Neural cell (in vitro differentiated cells): ENCODE data around the gene LOXHD1. TPM values are rescaled to one million over a fixed set of nuclear protein-coding genes. Genes with fewer than 3 reads are reported as not detected.

ENCODE experiments used
- H2AFZ ChIP-seq: fragments of 200-600, 300-800 bp; sonication (generic), shearing (Covaris generic); 2 replicates; pipeline ENCODE4 v1.6.0; 2014; ENCODE audit warnings: low read depth, mild to moderate bottlenecking, antibody characterized with exemption, low read length, moderate library complexity
- H3F3A ChIP-seq: fragments of 200-600 bp; shearing (Covaris generic); 2 replicates; pipeline ENCODE4 v1.6.1; 2016; ENCODE audit warnings: mild to moderate bottlenecking, moderate library complexity, mixed read lengths, antibody characterized with exemption, low read length; ENCODE audit not compliant: insufficient read depth, poor library complexity, severe bottlenecking
- H3K27ac ChIP-seq: fragments of 200-600, 300-800 bp; sonication (generic), shearing (Covaris generic); 2 replicates; pipeline ENCODE4 v1.5.1; 2014; ENCODE audit warnings: mild to moderate bottlenecking, low read length, moderate library complexity
- H3K27me3 ChIP-seq: fragments of 300-800, 200-600 bp; sonication (generic), shearing (Covaris generic); 2 replicates; pipeline ENCODE4 v1.6.0; 2014; ENCODE audit warnings: mild to moderate bottlenecking, low read depth, low read length, moderate library complexity; ENCODE audit not compliant: insufficient read depth
- H3K36me3 ChIP-seq: fragments of 300-800, 200-600 bp; sonication (generic), shearing (Covaris generic); 2 replicates; pipeline ENCODE4 v1.5.1; 2014; ENCODE audit warnings: mild to moderate bottlenecking, antibody characterized with exemption, low read length, moderate library complexity; ENCODE audit not compliant: insufficient read depth
- H3K4me2 ChIP-seq: fragments of 300-800, 200-600 bp; sonication (generic), shearing (Covaris generic); 2 replicates; pipeline ENCODE4 v1.6.0; 2014; ENCODE audit warnings: mild to moderate bottlenecking, low read length
- H3K4me3 ChIP-seq: fragments of 300-800, 200-600 bp; sonication (generic), shearing (Covaris generic); 2 replicates; pipeline ENCODE4 v1.5.1; 2014; ENCODE audit warnings: mild to moderate bottlenecking, low read length, moderate library complexity
- H3K79me2 ChIP-seq: fragments of 200-600 bp; shearing (Covaris generic); replicated peaks from 2 replicates; pipeline ENCODE4 v1.6.0; 2014; ENCODE audit warnings: mild to moderate bottlenecking, low read length, moderate library complexity; ENCODE audit not compliant: insufficient read depth
- H3K9ac ChIP-seq: fragments of 300-800, 200-600 bp; sonication (generic), shearing (Covaris generic); 2 replicates; pipeline ENCODE4 v1.6.1; 2016; ENCODE audit warnings: mild to moderate bottlenecking, low read length, mixed read lengths
- H3K9me2 ChIP-seq: fragments of 200-600 bp; shearing (Covaris generic); 2 replicates; pipeline ENCODE4 v1.6.1; 2016; ENCODE audit warnings: mild to moderate bottlenecking, low read length, mixed read lengths; ENCODE audit not compliant: insufficient read depth
- H3K9me3 ChIP-seq: fragments of 200-600, 300-800 bp; sonication (generic), shearing (Covaris generic); 2 replicates; pipeline ENCODE4 v1.6.1; 2016; ENCODE audit warnings: mild to moderate bottlenecking, mixed run types, low read length, moderate library complexity, mixed read lengths
- H4K20me1 ChIP-seq: fragments of 200-600 bp; shearing (Covaris generic); 2 replicates; pipeline ENCODE4 v1.6.1; 2016; ENCODE audit warnings: mild to moderate bottlenecking, mixed run types; ENCODE audit not compliant: insufficient read depth
- EP300 ChIP-seq: fragments of 450-650 bp; conservative IDR thresholded peaks from 2 replicates; pipeline ENCODE4 v1.6.1; 2014; ENCODE audit warnings: antibody characterized with exemption, mild to moderate bottlenecking, moderate library complexity; ENCODE audit not compliant: poor library complexity, severe bottlenecking
- EZH2 ChIP-seq: fragments of 200-600, 300-800 bp; shearing (Covaris generic), sonication (generic); IDR thresholded peaks from 2 replicates; pipeline ENCODE4 v1.6.1; 2014; ENCODE audit warnings: antibody characterized with exemption, low read length, borderline replicate concordance, mild to moderate bottlenecking; ENCODE audit not compliant: insufficient read depth, poor library complexity, severe bottlenecking
- MXI1 ChIP-seq: fragments of 450-650 bp; conservative IDR thresholded peaks from 2 replicates; pipeline ENCODE4 v1.6.1; 2014; ENCODE audit warnings: antibody characterized with exemption, mild to moderate bottlenecking; ENCODE audit not compliant: poor library complexity, severe bottlenecking
- POLR2AphosphoS5 ChIP-seq: IDR thresholded peaks from 2 replicates; pipeline ENCODE4 v1.6.1; 2012
- RAD21 ChIP-seq: fragments of 450-650 bp; conservative IDR thresholded peaks from 2 replicates; pipeline ENCODE4 v1.6.1; 2014; ENCODE audit warnings: antibody characterized with exemption, mild to moderate bottlenecking, moderate library complexity
- SMC3 ChIP-seq: fragments of 450-650 bp; conservative IDR thresholded peaks from 2 replicates; pipeline ENCODE4 v1.6.1; 2014; ENCODE audit warnings: antibody characterized with exemption, mild to moderate bottlenecking, moderate library complexity; ENCODE audit not compliant: poor library complexity
- TAF1 ChIP-seq: IDR thresholded peaks from 2 replicates; pipeline ENCODE4 v1.6.1; 2012; ENCODE audit warnings: low read depth
- polyA plus RNA-seq: library from polyadenylated mRNA; depleted of rRNA; stranded (reverse); fragments of >200 nt; gene quantifications from 2 replicates; pipeline ENCODE4 v1.2.3, GENCODE V29; 2014
- TF ChIP-seq, protein P1 (sequence below): IDR thresholded peaks from 2 replicates; pipeline ENCODE4 v1.6.1; 2012; ENCODE audit warnings: borderline replicate concordance
- TF ChIP-seq, protein P2 (sequence below): fragments of 450-650 bp; IDR thresholded peaks from 2 replicates; pipeline ENCODE4 v1.5.1; 2014; ENCODE audit warnings: antibody characterized with exemption, mild to moderate bottlenecking, moderate library complexity; ENCODE audit not compliant: poor library complexity, severe bottlenecking

Gene LOXHD1
- polyA plus RNA-seq, 1 donor from 2014 or later = not detected

DNA sequence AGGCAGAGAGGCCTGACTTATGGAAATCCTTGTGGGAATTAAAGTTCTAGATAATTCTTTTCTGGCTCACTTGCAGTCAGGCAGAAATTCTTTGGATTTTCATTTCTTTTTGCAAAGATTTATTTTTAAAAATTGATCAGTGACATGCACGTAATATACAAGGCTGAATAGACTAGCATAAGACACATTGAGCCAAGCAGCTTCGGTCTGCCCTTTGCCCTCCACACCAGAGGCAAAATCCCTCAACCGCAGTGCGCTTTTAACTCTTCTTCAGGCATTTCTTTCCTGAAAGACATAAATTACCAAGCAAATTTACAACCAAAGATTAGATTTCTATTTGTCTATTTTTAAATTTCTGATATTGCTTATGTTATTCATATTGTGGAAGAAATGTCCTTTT, 227.9 kb downstream of the LOXHD1 start:
- no peaks in the 10 kb centered on the region for H3K27me3 ChIP-seq
- H4K20me1 ChIP-seq = no peaks in the 10 kb centered on the region
- no peaks in the 10 kb centered on the region for H3K36me3 ChIP-seq
- no peak overlapping the region for H3K27ac ChIP-seq
- H2AFZ ChIP-seq = no peak overlapping the region
- no peaks in the 10 kb centered on the region for H3K79me2 ChIP-seq
- TF ChIP-seq RAD21 = no peak
- no peak for TF ChIP-seq EP300
- TF ChIP-seq, protein P1, sequence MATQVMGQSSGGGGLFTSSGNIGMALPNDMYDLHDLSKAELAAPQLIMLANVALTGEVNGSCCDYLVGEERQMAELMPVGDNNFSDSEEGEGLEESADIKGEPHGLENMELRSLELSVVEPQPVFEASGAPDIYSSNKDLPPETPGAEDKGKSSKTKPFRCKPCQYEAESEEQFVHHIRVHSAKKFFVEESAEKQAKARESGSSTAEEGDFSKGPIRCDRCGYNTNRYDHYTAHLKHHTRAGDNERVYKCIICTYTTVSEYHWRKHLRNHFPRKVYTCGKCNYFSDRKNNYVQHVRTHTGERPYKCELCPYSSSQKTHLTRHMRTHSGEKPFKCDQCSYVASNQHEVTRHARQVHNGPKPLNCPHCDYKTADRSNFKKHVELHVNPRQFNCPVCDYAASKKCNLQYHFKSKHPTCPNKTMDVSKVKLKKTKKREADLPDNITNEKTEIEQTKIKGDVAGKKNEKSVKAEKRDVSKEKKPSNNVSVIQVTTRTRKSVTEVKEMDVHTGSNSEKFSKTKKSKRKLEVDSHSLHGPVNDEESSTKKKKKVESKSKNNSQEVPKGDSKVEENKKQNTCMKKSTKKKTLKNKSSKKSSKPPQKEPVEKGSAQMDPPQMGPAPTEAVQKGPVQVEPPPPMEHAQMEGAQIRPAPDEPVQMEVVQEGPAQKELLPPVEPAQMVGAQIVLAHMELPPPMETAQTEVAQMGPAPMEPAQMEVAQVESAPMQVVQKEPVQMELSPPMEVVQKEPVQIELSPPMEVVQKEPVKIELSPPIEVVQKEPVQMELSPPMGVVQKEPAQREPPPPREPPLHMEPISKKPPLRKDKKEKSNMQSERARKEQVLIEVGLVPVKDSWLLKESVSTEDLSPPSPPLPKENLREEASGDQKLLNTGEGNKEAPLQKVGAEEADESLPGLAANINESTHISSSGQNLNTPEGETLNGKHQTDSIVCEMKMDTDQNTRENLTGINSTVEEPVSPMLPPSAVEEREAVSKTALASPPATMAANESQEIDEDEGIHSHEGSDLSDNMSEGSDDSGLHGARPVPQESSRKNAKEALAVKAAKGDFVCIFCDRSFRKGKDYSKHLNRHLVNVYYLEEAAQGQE = no peak
- TF ChIP-seq SMC3 = no peak
- no peak for TF ChIP-seq EZH2
- no peak for TF ChIP-seq MXI1
- TF ChIP-seq, protein P2, sequence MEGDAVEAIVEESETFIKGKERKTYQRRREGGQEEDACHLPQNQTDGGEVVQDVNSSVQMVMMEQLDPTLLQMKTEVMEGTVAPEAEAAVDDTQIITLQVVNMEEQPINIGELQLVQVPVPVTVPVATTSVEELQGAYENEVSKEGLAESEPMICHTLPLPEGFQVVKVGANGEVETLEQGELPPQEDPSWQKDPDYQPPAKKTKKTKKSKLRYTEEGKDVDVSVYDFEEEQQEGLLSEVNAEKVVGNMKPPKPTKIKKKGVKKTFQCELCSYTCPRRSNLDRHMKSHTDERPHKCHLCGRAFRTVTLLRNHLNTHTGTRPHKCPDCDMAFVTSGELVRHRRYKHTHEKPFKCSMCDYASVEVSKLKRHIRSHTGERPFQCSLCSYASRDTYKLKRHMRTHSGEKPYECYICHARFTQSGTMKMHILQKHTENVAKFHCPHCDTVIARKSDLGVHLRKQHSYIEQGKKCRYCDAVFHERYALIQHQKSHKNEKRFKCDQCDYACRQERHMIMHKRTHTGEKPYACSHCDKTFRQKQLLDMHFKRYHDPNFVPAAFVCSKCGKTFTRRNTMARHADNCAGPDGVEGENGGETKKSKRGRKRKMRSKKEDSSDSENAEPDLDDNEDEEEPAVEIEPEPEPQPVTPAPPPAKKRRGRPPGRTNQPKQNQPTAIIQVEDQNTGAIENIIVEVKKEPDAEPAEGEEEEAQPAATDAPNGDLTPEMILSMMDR = no peak
- TF ChIP-seq POLR2AphosphoS5 = no peak
- TF ChIP-seq TAF1 = no peak
- H3K4me3 ChIP-seq = no peak overlapping the region
- H3K4me2 ChIP-seq = no peak overlapping the region
- H3F3A ChIP-seq = no peaks in the 10 kb centered on the region
- no peaks in the 10 kb centered on the region for H3K9me3 ChIP-seq
- no peak overlapping the region for H3K9ac ChIP-seq
- H3K9me2 ChIP-seq = no peaks in the 10 kb centered on the region

DNA sequence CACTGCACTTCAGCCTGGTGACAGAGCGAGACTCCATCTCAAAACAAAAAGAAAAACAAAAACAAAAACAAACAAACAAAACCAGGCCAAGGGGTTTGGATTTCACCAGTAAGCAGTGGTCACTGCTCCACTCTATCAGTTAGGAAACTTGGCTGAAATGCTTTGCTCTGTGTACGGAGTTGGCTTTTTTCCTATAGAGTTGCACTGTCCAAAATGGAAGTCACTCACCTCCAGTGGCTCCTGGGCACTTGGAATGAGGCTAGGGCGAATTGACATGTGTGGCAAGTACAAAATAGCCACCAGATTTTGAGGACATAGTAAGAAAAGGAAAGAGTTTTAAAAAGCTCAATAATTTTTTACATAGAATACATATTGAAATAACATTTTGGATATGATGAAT, 228.7 kb downstream of the LOXHD1 start:
- H3F3A ChIP-seq = no peaks in the 10 kb centered on the region
- H3K4me2 ChIP-seq = no peak overlapping the region
- no peaks in the 10 kb centered on the region for H3K36me3 ChIP-seq
- no peaks in the 10 kb centered on the region for H3K27me3 ChIP-seq
- H3K9me2 ChIP-seq = no peaks in the 10 kb centered on the region
- no peak overlapping the region for H3K4me3 ChIP-seq
- no peaks in the 10 kb centered on the region for H3K79me2 ChIP-seq
- no peak overlapping the region for H2AFZ ChIP-seq
- H3K9ac ChIP-seq = no peak overlapping the region
- no peak overlapping the region for H3K27ac ChIP-seq
- no peaks in the 10 kb centered on the region for H3K9me3 ChIP-seq
- H4K20me1 ChIP-seq = no peaks in the 10 kb centered on the region
- TF ChIP-seq, protein P2 = no peak
- TF ChIP-seq TAF1 (no peak), EZH2 (no peak)
